Activated CD8-positive, alpha-beta memory T cell treated with anti-CD3 and anti-CD28 coated beads, Interleukin-2, amount 50 U/mL, for 1 hour (primary cell): ENCODE measurements around the gene C12orf57.
"Not testable (repeated sequence)": the region's sequence is repeated elsewhere in the genome, so short reads cannot be mapped to it uniquely, and the experiment has no call there.

Source experiments
- DNase-seq: peaks from one replicate; pipeline ENCODE4 v3.0.0-alpha.2; 2020; ENCODE audit errors: extremely low read depth

The C12orf57 gene, protein sequence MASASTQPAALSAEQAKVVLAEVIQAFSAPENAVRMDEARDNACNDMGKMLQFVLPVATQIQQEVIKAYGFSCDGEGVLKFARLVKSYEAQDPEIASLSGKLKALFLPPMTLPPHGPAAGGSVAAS

DNA sequence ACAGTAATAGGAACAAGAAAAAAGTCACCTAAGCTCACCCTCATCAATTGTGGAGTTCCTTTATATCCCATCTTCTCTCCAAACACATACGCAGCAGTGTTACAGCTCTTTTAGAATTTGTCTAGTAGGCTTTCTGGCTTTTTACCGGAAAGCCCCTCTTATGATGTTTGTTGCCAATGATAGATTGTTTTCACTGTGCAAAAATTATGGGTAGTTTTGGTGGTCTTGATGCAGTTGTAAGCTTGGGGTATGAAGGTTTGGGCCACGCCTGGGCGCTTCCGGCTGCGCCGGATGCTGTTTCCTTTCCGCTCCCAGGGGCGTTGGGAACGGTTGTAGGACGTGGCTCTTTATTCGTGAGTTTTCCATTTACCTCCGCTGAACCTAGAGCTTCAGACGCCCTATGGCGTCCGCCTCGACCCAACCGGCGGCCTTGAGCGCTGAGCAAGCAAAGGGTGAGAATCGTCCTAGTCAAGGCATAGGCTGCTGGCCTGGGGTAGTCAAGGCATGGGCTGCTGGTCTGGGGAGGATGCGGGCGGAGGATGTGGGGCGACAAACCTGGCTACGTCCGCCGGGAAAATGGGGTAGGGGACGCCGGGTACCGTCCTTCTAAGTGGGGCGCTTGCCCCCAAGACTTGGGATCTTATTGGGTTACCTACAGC is at the start of gene C12orf57, which contains the start of gene RNU7-1:
TSS of gene C12orf57 (plus strand) at position 301 of the 659 bp plus-strand sequence. CDS start at position 401, 100 bp downstream.
TSS of gene RNU7-1 (plus strand) at position 95 of the 659 bp plus-strand sequence.
- no peak for DNase-seq

DNA sequence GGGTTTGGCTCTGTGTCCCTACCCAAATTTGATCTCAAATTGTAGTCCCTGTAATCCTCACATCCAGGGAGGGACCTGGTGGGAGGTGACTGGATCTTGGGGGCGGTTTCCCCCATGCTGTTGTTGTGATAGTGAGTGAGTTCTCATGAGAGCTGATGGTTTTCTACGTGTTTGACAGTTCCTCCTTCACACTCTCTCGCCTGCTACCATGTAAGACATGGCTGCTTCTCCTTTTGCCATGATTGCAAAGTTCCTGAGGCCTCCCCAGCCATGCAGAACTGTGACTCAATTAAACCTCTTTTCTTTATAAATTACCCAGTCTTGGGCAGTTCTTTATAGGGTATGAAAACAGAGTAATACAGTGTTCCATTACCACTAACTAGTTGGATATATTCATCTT is 49.5 kb upstream of the C12orf57 start:
- no peak for DNase-seq

DNA sequence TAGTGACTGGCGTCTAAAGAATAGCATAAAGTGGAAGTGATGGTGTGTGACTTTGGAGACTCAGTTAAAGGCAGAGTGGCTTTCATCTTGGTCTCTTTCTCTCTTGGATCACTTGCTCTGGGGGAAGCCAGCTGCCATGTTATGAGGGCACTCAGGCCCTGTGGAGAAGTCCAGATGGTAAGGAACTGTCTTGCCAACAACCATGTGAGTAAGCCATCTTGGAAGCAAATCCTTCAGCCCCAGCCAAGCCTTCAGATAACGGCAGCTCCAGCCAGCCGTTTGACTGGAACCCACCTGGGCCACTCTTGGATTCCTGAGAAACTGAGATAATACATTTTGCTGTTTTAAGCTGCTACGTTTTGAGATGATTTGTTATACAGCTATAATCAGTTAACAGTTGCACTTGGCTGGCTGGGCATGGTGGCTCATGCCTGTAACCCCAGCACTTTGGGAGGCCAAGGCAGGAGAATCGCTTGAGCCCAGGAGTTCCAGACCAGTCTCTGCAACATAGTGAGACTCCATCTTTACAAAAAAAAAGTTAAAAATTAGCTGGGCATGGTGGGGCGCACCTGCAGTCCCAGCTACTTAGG is 46.9 kb upstream of the C12orf57 start:
- DNase-seq = no peak

DNA sequence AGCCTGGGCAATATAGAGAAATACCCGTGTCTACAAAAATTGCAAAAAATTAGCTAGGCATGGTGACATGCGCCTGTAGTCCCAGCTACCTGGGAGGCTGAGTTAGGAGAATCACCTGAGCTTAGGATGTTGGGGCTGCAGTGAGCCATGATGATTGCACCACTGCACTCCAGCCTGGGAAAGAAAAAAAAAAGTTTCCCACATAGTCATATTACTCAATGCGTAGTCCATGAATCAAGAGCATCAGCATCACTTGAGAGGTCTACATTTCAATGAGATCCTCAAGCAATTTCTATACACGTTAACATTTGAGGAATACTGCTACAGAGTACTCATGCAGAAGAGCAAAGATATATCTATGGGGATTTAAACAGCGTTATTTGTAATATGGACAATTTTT is 44.4 kb upstream of the C12orf57 start:
- DNase-seq = no peak

DNA sequence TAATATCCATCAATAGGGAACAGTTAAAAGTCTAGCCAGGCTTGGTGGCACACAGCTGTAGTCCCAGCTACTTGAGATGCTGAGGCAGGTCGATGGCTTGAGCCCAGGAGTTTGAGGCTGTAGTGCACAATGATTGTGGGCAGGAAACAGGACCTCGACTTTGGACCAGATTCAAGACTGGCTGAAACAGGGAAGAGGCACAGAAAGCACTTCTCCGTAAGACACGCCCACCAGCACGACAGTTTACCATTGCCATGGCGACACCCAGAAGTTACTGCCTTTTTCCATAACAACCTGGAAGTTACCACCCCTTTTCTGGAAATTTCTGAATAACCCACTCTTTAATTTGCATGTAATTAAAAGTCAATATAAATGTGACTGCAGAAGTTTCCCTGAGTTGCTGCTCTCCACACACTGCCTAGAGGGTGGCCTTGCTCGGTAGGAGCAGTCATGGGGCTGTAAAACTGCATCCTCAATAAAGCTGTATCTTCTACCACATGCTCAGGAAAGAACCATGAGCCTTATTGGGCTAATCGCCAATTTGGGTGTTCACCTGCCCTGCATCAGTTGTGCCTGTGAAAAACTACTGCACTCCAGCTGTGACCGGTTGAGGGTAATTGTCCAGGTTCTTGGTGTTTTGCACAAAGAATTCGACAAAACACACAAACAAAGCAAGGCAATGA is 43.8 kb upstream of the C12orf57 start:
- DNase-seq = no peak

DNA sequence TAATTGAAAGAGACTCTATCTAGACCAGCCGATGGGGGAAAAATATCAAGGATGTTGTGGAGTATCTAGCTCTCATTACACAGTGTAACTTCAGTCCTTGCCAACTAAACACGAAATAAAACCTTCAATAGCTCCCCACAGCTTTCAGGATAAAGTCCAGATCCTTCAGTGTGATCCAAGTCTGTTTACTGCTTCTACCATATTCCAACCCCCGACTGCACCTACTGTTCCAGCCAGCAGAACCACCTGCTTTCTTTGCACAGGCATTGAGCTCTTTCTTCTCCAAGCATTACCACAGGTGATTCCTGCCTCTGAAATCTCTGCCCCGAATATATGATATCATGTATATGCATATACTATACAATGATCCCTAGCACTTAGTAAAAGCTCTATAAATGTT is 41.4 kb upstream of the C12orf57 start:
- DNase-seq = no peak

DNA sequence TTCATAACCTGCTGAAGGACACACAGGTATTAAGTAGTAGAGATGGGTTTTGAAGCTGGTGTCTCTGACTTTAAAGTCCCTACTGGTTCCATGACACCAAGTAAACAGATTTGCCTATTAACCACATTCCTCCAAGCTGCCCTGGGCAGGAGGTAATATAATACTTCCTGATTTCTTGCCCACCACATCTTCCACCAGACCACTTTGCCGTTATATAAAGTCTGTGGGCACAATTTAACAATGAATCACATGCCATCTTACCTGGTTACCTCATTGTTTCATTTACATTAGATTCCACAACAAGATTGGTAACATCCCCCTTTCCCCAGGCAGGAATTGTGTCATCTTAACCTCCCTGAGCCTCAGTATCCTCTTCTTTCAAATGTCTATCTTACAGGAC is 40.1 kb upstream of the C12orf57 start:
- no peak for DNase-seq

DNA sequence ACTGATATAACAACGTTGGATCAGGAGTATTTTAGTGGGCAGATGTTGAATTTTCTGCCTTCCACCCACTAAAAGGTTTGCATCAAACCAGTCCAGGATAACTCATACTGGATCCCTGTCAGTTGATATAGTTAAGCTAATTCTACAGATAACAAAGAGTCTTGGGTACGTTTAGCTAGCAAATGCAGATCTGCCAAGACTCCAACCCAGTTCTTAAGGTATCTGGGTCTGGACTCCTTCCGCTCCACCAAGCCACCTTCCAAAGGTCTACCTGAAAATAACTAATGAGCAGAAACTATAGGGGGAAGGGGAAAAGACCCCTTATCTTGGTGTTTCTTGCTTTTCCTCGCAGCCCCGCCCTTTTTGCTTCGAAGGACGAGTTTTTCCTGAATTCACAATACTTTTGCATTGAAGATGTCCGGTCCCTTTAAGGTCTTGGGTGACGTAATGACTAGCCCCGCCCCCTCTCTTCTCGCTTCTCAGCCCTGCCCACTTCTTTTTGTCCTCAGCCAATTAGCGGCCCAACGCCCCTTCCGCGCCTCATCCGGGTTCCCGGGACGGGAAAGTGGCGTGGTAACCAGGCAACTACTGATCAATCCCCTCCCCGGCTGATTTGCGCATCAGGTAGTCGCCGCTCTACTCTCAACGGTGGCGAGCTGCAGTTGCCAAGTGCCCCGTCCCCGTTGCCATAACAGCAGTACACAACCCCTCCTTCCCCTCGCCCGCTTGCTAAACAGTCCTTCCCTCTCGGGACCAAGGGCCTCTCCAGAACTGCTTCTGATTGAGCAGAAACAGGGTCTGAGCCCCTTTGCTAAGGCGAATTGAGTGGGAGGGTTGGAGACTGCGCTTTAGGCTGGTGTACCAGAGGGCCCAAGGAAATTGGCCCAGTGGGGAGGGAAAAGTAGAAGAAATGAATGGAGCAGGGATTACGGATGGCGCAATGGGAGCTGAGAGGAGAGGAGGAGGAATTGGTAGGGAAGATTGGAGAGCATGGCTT is 39.2 kb upstream of the C12orf57 start, which contains the start of gene LRRC23:
TSS of gene LRRC23 (plus strand) at position 543 of the 997 bp plus-strand sequence. CDS start 812 bp downstream, outside the sequence.
- peak; percentile 93 for DNase-seq

DNA sequence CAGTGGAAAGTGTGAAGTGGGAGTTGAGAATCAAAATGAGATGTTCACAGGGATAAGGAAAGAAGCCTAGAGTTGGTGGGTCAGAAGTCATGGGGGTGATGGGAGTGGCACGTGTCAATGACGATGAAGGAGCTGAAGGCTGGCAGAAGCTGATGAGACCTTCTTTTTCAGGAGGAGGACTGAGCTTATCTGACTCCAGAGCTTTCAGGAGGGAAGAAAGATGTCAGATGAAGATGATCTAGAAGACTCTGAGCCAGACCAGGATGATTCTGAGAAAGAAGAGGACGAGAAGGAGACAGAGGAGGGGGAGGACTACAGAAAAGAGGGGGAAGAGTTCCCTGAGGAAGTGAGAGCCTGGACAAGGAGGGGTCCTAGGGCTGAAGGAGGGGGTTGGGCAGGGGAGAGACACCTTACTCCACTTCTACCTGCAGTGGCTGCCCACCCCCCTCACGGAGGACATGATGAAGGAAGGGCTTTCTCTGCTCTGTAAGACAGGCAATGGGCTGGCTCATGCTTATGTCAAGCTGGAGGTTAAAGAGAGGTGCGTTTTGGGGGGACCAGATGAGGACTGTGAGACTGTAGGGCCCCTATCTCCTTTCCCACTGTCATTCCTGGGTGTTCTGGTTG is 38.3 kb upstream of the C12orf57 start:
- DNase-seq = no peak

DNA sequence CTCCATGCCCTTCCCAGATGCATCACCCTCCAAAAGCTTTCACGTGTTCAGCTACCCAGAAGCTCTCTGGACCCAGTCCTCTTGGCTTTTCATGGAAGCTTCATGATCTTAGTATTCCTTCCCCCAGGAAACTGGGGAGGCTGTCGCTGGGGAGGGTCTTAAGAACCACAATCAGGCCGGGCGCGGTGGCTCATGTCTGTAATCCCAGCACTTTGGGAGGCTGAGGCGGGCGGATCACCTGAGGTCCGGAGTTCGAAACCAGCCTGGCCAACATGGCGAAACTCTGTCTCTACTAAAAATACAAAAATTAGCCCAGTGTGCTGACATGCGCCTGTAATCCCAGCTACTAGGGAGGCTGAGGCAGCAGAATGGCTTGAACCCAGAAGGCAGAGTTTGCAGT is 35.7 kb upstream of the C12orf57 start:
- DNase-seq = not testable (repeated sequence)

DNA sequence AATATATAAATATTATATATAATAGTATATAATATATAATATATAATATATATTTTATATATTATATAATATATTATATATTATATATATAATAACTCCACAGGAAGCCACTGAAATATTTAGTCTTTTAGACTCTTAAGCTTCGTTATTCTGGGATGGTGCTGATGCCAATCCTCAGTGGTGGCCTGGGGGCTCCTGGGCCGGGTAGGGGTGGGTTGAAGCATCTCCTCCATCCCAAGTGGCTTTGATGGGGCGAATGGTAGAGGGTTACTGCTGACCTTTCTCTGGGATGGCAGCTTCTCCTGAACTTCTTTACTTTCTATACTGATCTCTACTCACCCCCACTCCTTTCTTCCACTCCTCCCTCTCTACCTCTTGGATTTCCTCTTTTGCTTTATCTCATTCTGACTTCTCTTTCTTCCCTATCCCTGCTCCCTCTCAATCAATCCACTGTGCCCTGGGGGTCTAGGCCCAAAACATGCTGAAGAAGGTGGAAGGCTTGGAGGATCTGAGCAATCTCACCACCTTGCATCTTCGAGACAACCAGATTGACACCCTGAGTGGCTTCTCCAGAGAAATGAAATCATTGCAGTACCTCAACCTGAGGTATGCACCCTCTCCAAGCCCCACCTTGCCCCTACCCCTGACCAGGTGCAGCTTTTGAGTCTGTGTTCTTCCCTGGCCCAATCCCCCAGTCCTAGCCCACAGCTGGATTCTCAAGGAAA is 34.2 kb upstream of the C12orf57 start:
- no peak for DNase-seq

DNA sequence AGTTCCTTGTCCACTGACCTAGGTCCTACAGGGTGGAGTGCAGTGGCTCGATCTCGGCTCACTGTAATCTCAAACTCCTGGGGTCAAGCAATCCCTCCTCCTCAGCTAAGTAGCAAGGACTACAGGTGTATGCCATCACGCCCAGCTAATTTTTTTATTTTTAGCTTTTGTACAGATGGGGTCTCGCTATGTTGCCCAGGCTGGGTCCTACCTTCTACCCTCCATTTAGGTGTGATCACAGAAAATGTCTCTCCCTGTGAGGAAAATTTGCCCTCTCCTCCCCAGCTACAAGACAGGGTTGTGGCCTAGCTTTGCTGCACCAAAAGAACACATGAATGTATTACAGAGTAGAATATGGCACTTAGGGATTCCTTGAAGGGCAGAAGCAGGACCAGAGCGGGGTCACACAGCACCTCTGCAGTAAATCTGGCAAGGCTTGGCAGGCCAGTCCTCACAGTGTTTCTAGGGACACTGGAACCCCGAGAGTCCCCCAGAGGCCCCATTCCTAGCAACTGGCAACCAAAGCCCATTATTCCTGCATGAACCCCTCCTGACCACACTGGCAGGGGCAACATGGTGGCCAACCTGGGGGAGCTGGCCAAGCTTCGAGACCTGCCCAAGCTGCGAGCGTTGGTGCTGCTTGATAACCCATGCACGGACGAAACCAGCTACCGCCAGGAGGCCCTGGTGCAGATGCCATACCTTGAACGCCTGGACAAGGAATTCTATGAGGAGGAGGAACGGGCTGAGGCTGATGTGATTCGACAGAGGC is 31.5 kb upstream of the C12orf57 start:
- DNase-seq = no peak

DNA sequence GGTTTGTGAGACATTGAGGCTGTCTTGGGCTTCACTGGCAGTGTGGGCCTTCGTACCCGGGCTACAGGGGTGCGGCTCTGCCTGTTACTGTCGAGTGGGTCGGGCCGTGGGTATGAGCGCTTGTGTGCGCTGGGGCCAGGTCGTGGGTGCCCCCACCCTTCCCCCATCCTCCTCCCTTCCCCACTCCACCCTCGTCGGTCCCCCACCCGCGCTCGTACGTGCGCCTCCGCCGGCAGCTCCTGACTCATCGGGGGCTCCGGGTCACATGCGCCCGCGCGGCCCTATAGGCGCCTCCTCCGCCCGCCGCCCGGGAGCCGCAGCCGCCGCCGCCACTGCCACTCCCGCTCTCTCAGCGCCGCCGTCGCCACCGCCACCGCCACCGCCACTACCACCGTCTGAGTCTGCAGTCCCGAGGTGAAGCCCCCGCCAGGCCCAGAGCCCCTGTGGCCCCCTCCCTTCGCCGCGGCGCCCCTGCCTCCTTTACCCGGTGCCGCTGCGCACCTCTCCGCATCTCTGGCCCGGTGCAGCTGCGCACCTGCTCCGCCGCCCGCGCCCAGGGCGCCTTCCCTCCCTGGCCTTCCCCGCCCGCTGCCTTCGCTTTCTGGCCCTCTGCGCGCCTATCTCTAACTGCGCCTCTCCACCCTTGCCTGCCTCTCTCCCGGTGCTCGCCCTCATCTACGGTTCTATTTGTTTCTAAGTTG is 29.4 kb upstream of the C12orf57 start, which contains the start of gene ENO2:
TSS of gene ENO2 (plus strand) at position 335 of the 701 bp plus-strand sequence. CDS start 1,253 bp downstream, outside the sequence.
- DNase-seq = peak; percentile 76

DNA sequence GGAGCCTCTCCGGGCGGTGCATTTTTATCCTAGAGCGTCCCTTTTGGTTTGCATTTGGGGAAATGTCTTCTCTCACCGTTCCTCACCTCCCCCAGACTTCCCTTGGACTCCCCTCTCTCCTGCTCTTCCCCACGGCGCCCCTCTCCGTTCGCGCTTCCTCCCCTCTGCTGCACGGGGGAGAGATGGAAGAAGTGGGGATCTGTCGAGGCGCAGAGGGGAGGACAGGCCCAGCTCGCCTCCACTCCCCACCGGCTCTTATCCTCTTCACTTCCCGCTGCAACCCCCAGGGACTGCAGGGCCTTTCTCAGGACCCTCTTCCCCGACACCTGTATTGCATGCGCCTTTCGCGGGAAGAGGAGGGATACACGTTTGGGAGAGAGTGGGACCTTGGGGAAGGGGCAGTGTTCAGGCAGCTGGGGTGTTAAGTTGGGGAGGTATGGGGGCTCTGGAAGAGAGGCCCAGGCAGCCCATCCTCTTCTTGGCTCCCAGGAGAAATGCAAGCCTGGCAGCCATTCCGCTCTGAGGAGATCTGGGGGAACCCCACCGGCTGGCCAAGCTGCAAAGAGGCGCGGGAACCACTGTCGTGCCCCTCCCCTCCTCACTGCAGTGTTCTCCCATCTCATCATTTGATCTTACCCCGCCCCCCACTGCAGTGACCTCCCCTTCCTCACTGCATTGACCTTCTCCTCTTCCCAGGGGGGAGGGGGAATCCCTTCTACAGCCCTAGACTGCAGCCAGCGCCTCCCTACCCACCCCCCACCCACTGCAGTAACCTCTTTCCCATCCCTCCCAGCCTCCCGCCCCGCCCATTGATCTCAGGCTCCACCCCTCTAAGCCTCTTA is 28.7 kb upstream of the C12orf57 start:
- no peak for DNase-seq

DNA sequence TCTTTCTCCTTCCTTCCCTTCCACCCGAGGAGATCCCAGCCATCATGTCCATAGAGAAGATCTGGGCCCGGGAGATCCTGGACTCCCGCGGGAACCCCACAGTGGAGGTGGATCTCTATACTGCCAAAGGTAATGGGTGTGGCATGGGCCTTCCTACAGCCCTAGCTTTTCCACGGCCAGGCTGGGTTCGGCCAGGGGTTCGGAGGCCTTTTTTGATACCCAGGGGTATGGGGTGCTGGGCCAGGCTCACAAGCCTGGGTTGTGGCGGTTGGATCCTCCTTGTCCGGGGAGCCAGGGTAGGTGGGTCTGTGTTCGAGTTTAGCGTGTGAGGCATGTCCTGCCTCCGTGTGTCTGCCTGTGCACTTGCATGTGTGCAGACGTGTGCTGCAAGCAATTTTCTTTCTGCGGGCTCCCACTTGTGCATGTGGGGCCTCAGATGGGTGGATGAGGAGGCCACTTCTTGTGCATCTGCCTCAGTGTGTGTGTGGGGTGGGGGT is 28.0 kb upstream of the C12orf57 start:
- no peak for DNase-seq

DNA sequence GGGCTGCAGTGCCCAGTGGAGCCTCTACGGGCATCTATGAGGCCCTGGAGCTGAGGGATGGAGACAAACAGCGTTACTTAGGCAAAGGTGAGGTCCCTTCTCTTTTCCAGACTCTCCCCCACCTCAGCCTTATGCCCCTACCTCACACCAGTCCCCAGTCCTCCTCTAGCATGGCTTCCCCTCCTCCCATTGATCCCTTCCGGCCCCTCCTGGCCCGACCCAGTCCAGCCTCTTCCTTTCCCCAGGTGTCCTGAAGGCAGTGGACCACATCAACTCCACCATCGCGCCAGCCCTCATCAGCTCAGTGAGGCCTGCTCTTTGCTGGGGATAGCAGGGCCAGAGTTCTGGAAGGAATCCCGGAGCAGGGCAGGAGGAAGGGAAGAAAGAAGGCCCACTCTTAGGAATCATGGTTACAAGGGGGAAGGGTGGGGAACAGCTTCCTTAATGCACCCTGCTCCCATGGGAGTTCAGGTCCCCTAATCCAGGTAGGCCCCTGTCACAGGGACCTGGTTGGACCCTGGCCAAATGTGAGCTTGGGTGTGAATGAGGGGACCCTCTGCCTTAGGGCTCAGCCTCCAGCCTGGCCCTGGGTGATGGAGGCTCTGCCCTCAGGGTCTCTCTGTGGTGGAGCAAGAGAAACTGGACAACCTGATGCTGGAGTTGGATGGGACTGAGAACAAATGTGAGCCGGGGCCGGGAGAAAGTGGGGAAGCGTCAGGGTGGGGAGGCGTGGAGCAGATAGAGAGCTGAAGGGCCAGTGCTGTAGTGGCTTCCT is 27.2 kb upstream of the C12orf57 start:
- DNase-seq = no peak
